ENCODE measurements around the gene PPP1R9A. TPM values are rescaled to one million over a fixed set of nuclear protein-coding genes. Genes with fewer than 3 reads are reported as not detected.
"Not testable (repeated sequence)": the region's sequence is repeated elsewhere in the genome, so short reads cannot be mapped to it uniquely, and the experiment has no call there.

The PPP1R9A gene
- total RNA-seq, 4 donors from 2014 or later, result 5.9 to 38.2 (median 13.7) TPM

DNA sequence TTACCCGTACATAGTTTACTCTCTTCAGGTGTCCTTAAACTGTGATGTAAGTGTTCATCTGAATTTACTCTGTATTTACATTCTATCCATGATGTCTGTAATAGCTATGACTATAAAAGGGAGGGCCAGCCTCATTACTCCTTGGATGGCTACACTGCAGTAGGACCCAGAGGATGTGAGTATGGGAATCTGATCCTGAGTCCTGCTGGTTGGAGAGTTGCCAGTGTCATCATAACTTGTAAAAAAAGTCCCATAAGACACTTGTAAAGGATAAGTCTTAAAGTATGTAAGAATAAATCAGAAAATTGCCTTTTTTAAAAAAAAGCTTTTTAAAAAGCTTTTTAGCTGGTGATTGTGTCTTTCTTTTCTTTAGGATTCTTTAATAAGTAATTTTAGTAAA, 95.4 kb downstream of the PPP1R9A start:
- in situ Hi-C loops (cut with MboI; ENCODE audit: low sequenced_read_pairs in 4 of 4) (no loop called here), intact Hi-C loops (cut with DNase I; ENCODE audit: low total_unique reads) (no loop called here)
- Histone ChIP-seq H3K27me3 (no peaks in the 10 kb centered on the region), H3K27ac (no peak overlapping the region), H3K36me3 (no peaks in the 10 kb centered on the region), H3K9me3 (no peaks in the 10 kb centered on the region), H3K4me3 (no peak overlapping the region), H3K4me1 (peaks cover 9 to 22% of the 10 kb centered on the region in 2 donors)
- ATAC-seq (no peak), DNase-seq (no peak)
- no peak for TF ChIP-seq POLR2A (IDR thresholded peaks at IDR 0.05)
- TF ChIP-seq, protein P1, sequence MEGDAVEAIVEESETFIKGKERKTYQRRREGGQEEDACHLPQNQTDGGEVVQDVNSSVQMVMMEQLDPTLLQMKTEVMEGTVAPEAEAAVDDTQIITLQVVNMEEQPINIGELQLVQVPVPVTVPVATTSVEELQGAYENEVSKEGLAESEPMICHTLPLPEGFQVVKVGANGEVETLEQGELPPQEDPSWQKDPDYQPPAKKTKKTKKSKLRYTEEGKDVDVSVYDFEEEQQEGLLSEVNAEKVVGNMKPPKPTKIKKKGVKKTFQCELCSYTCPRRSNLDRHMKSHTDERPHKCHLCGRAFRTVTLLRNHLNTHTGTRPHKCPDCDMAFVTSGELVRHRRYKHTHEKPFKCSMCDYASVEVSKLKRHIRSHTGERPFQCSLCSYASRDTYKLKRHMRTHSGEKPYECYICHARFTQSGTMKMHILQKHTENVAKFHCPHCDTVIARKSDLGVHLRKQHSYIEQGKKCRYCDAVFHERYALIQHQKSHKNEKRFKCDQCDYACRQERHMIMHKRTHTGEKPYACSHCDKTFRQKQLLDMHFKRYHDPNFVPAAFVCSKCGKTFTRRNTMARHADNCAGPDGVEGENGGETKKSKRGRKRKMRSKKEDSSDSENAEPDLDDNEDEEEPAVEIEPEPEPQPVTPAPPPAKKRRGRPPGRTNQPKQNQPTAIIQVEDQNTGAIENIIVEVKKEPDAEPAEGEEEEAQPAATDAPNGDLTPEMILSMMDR (IDR thresholded peaks at IDR 0.05 in 4 of 5, conservative IDR thresholded peaks at IDR 0.05 in 1 of 5), result no peak

GRCh38 chr7:95004618-95005247, 97.3 kb downstream of the PPP1R9A start:
- Histone ChIP-seq H3K4me1 (peaks cover 9 to 22% of the 10 kb centered on the region in 2 donors), H3K4me3 (no peak overlapping the region), H3K27me3 (no peaks in the 10 kb centered on the region), H3K27ac (peak overlapping the region in 3 of 4 donors; percentile 45 to 65 (median 47)), H3K9me3 (no peaks in the 10 kb centered on the region), H3K36me3 (no peaks in the 10 kb centered on the region)
- in situ Hi-C loops (cut with MboI; ENCODE audit: low sequenced_read_pairs in 4 of 4), result no loop called here
- intact Hi-C loops (cut with DNase I; ENCODE audit: low total_unique reads), result no loop called here
- peak; percentile 14 to 43 for DNase-seq
- no peak for TF ChIP-seq POLR2A (IDR thresholded peaks at IDR 0.05)
- TF ChIP-seq, protein P1 (IDR thresholded peaks at IDR 0.05 in 4 of 5, conservative IDR thresholded peaks at IDR 0.05 in 1 of 5), result no peak
- ATAC-seq, result peak; percentile 100

DNA sequence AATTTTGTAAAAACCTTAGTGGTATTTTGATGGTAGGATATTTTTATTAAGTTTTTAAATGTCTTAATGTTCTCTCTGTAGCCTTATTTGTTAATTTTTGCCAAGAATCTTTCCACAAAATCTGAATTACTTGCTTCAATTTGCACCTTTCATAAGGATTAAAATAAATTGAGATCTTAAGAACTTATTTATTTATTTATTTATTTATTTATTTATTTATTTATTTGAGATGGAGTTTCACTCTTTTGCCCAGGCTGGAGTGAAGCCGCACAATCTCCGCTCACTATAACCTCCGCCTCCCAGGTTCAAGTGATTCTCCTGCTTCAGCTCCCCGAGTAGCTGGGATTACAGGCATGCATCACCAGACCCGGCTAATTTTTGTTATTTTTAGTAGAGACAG, 98.6 kb downstream of the PPP1R9A start:
- no peaks in the 10 kb centered on the region for H3K9me3 ChIP-seq
- no peaks in the 10 kb centered on the region for H3K27me3 ChIP-seq
- H3K27ac ChIP-seq, result no peak overlapping the region
- ATAC-seq, result no peak
- no peak overlapping the region for H3K4me3 ChIP-seq
- H3K4me1 ChIP-seq, result peaks cover 9 to 22% of the 10 kb centered on the region in 2 donors
- in situ Hi-C loops (cut with MboI; ENCODE audit: low sequenced_read_pairs in 4 of 4), result no loop called here
- TF ChIP-seq POLR2A (IDR thresholded peaks at IDR 0.05), result no peak
- TF ChIP-seq, protein P1 (IDR thresholded peaks at IDR 0.05 in 4 of 5, conservative IDR thresholded peaks at IDR 0.05 in 1 of 5), result no peak
- intact Hi-C loops (cut with DNase I; ENCODE audit: low total_unique reads), result no loop called here
- DNase-seq, result no peak
- no peaks in the 10 kb centered on the region for H3K36me3 ChIP-seq

DNA sequence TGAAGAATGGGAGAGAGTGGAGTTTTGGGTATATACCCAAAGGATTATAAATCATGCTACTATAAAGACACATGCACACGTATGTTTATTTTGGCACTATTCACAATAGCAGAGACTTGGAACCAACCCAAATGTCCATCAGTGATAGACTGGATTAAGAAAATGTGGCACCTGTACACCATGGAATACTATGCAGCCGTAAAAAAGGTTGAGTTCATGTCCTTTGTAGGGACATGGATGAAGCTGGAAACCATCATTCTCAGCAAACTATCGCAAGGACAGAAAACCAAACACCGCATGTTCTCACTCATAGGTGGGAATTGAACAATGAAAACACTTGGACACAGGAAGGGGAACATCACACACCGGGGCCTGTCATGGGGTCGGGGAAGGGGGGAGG, 101.4 kb downstream of the PPP1R9A start:
- in situ Hi-C loops (cut with MboI; ENCODE audit: low sequenced_read_pairs in 4 of 4); H3K27ac ChIP-seq; H3K36me3 ChIP-seq; ATAC-seq; DNase-seq; H3K9me3 ChIP-seq; H3K4me3 ChIP-seq; intact Hi-C loops (cut with DNase I; ENCODE audit: low total_unique reads); H3K27me3 ChIP-seq: not testable (repeated sequence)
- peaks cover 9 to 17% of the 10 kb centered on the region in 2 donors for H3K4me1 ChIP-seq

DNA sequence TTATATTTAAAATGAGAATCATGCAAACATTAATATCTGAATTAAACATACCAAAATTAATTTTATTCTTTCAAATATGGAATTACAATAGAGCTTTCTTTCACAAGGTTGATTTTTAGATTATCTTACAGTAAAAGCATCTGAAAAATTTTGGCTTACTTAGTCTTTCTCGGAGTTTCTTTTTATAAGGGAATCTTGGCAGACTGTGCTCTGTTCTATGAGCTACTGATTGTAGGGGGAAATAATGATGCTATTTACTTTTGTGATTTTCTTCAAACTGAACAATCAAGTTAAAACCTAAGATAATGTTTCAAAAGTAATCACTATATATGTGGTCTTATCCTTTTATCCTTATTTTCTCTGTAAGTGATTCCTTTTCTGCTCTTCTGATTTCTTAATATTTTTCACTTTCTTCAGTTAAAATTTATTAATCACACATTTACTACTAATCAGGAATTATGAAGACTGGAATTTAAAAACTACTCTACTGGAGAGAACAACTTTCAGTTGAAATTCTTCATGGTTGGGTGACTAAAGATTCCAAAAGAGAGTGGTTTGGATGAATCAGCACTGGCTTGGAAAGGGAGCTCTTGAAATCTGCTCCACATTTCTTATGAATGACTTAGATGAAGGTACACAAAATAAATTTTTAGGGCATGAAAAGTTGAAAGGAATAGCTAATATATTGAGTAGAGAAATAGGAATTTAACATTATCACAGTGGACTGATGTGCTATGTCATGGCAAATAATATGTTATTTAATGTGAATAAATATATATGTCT, 103.9 kb downstream of the PPP1R9A start:
- no peaks in the 10 kb centered on the region for H3K9me3 ChIP-seq
- ATAC-seq (no peak), DNase-seq (no peak)
- H3K4me3 ChIP-seq, result no peak overlapping the region
- no peaks in the 10 kb centered on the region for H3K27me3 ChIP-seq
- no peaks in the 10 kb centered on the region for H3K36me3 ChIP-seq
- intact Hi-C loops (cut with DNase I; ENCODE audit: low total_unique reads) (no loop called here), in situ Hi-C loops (cut with MboI; ENCODE audit: low sequenced_read_pairs in 4 of 4) (no loop called here)
- TF ChIP-seq, protein P1 (IDR thresholded peaks at IDR 0.05 in 4 of 5, conservative IDR thresholded peaks at IDR 0.05 in 1 of 5), result no peak
- no peak for TF ChIP-seq POLR2A (IDR thresholded peaks at IDR 0.05)
- H3K27ac ChIP-seq, result no peak overlapping the region
- no peaks in the 10 kb centered on the region for H3K4me1 ChIP-seq
